ENCODE measurements around the gene C2orf72.
"Not testable (repeated sequence)": the region's sequence is repeated elsewhere in the genome, so short reads cannot be mapped to it uniquely, and the experiment has no call there.

C2orf72 gene

GRCh38 chr2:231037202-231037730, at the start of gene C2orf72:
Gene C2orf72, plus strand, starts transcription at chr2:231037523. Its CDS starts 43 bp downstream, at chr2:231037566.
- no peak for DNase-seq

GRCh38 chr2:230989731-230990130, 47.6 kb upstream of the C2orf72 start:
- no peak for DNase-seq

GRCh38 chr2:230990131-230990898, 47.0 kb upstream of the C2orf72 start:
- no peak for DNase-seq

- DNase-seq: no peak
Observed at GRCh38 chr2:230990899-230991150, 46.5 kb upstream of the C2orf72 start.

- no peak for DNase-seq
Observed at GRCh38 chr2:230991598-230991997, 45.7 kb upstream of the C2orf72 start.

GRCh38 chr2:230995821-230996220, 41.5 kb upstream of the C2orf72 start, which contains the start of gene SPATA3:
Gene SPATA3, plus strand, starts transcription at chr2:230996121. Its CDS starts 113 bp downstream, at chr2:230996234.
- no peak for DNase-seq

- DNase-seq: no peak
Observed at GRCh38 chr2:230996661-230997060, 40.7 kb upstream of the C2orf72 start.

GRCh38 chr2:230998882-230999281, 38.4 kb upstream of the C2orf72 start:
- no peak for DNase-seq

GRCh38 chr2:230999477-230999876, 37.8 kb upstream of the C2orf72 start:
- no peak for DNase-seq

GRCh38 chr2:231000211-231000904, 37.0 kb upstream of the C2orf72 start:
- no peak for DNase-seq

- DNase-seq: no peak
Observed at GRCh38 chr2:231001036-231001435, 36.3 kb upstream of the C2orf72 start.

GRCh38 chr2:231001921-231002320, 35.4 kb upstream of the C2orf72 start:
- no peak for DNase-seq

- DNase-seq: no peak
Observed at GRCh38 chr2:231002641-231003040, 34.7 kb upstream of the C2orf72 start.

GRCh38 chr2:231003186-231003585, 34.1 kb upstream of the C2orf72 start:
- DNase-seq: no peak

GRCh38 chr2:231004930-231005329, 32.4 kb upstream of the C2orf72 start:
- not testable (repeated sequence) for DNase-seq

GRCh38 chr2:231007286-231008098, 29.8 kb upstream of the C2orf72 start:
- DNase-seq: no peak

GRCh38 chr2:231008131-231008530, 29.2 kb upstream of the C2orf72 start:
- no peak for DNase-seq

- DNase-seq: no peak
Observed at GRCh38 chr2:231009236-231009919, 27.9 kb upstream of the C2orf72 start.

GRCh38 chr2:231010201-231010730, 27.1 kb upstream of the C2orf72 start:
- DNase-seq: no peak

GRCh38 chr2:231011526-231011925, 25.8 kb upstream of the C2orf72 start:
- no peak for DNase-seq

GRCh38 chr2:231012463-231012862, 24.9 kb upstream of the C2orf72 start:
- DNase-seq: no peak

- DNase-seq: no peak
Observed at GRCh38 chr2:231013820-231014219, 23.5 kb upstream of the C2orf72 start.

- DNase-seq: no peak
Observed at GRCh38 chr2:231015478-231015877, 21.8 kb upstream of the C2orf72 start.
